Stimulated activated CD8-positive, alpha-beta memory T cell treated with anti-CD3 and anti-CD28 coated beads, Interleukin-4, amount 100 ng/mL, for 4 hours (primary cell): ENCODE measurements around the gene TNXB.
"Not testable (repeated sequence)": the region's sequence is repeated elsewhere in the genome, so short reads cannot be mapped to it uniquely, and the experiment has no call there.

Experiments
- DNase-seq, 2 donors: peaks; one replicate each; pipeline ENCODE4 v3.0.0-alpha.2; 2020; ENCODE audit warnings: low read depth in 2 of 2, low spot score in 1 of 2

TNXB gene

DNA sequence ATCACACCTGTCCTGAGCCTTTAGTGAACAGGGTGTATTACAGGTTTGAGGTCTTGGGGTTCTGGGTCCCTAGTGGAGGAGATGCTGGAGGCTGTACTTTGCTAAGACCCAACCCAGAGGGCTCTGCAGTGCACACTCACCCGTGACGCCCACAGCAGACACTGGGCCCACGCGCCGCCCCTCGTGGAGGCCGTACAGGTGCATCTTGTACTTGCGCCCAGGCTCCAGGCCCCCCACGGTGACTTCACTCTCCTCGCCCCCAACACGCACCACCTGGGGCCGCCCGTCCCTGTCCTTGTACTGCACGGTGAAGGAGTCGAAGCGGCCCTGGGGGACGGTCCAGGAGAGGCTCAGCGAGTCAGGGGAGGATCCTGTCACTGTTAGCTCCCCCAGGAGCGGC, 41.6 kb downstream of the TNXB start:
- not testable (repeated sequence) for DNase-seq

GRCh38 chr6:32064706-32065105, 44.4 kb downstream of the TNXB start:
- DNase-seq, result no peak

GRCh38 chr6:32060966-32061655, 48.0 kb downstream of the TNXB start:
- DNase-seq, result no peak

- DNase-seq, result no peak
These were observed 50.6 kb downstream of the TNXB start for GRCh38 chr6:32058511-32058963.

GRCh38 chr6:32057966-32058365, 51.2 kb downstream of the TNXB start:
- no peak for DNase-seq

DNA sequence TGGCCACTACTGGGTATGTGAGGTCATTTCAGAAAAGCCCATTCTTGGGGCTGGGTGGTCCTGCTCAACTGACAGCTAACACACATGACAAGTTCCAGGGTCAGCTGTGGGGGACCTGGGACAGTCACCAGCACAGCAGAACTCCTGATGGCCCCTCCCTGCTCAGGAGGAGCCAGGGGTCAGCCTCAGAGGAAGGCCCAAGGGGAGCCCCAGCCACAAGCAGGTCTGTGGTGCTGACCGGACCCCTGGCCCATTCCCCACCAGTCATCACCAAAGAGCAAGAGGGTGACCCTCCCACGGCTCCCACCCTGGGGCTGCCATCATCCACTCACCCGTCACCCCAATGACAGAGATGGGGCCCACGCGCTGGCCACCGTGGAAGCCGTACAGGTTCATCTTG, 52.9 kb downstream of the TNXB start:
- no peak for DNase-seq

DNA sequence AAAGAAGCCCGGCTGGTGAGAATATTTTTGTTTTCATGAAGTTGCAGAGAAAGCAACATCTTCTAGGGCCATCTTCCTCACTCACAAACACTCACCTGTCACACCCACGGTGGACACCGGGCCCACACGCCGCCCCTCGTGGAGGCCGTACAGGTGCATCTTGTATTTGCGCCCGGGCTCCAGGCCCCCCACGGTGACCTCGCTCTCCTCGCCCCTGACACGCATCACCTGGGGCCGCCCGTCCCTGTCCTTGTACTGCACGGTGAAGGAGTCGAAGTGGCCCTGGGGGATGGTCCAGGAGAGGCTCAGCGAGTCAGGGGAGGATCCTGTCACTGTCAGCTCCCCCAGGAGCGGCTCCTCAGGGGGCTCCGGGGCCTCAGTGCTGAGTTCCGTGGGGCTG, 53.4 kb downstream of the TNXB start:
- not testable (repeated sequence) for DNase-seq

- not testable (repeated sequence) for DNase-seq
These were observed 55.8 kb downstream of the TNXB start for GRCh38 chr6:32053314-32053713.

- DNase-seq, result not testable (repeated sequence)
These were observed 56.5 kb downstream of the TNXB start for GRCh38 chr6:32052626-32053025.

DNA sequence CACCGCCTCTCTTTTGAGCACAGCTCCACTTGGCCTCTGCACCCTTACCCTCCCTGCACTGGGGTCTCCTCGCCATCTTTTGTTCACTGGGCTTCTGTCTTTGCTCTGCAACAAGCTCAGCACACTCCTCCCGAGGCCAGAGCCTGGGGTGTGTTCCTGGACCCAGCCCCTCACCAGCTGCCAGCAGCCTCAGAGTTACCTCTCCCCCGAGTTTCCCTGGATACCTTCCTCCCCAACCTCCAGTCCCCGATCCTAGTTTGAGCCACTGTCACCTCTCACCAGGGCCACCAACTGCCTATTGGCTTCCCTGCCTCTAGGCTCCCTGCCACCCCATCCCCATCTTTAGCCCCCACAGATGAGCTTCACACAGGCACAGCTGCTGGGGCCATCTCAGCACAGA, 58.6 kb downstream of the TNXB start:
- no peak for DNase-seq

DNA sequence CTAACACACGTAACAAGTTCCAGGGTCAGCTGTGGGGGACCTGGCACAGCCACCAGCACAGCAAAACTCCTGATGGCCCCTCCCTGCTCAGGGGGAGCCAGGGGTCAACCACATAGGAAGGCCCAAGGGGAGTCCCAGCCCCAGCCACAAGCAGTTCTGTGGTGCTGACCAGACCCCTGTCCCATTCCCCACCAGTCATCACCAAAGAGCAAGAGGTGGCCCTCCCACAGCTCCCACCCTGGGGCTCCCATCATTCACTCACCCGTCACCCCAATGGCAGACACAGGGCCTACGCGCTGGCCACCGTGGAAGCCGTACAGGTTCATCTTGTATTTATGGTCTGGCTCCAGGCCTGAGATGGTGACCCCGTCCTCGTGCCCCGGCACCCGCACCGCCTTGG, 59.4 kb downstream of the TNXB start:
- not testable (repeated sequence) for DNase-seq

GRCh38 chr6:32049149-32049548, 60.0 kb downstream of the TNXB start:
- not testable (repeated sequence) for DNase-seq

DNA sequence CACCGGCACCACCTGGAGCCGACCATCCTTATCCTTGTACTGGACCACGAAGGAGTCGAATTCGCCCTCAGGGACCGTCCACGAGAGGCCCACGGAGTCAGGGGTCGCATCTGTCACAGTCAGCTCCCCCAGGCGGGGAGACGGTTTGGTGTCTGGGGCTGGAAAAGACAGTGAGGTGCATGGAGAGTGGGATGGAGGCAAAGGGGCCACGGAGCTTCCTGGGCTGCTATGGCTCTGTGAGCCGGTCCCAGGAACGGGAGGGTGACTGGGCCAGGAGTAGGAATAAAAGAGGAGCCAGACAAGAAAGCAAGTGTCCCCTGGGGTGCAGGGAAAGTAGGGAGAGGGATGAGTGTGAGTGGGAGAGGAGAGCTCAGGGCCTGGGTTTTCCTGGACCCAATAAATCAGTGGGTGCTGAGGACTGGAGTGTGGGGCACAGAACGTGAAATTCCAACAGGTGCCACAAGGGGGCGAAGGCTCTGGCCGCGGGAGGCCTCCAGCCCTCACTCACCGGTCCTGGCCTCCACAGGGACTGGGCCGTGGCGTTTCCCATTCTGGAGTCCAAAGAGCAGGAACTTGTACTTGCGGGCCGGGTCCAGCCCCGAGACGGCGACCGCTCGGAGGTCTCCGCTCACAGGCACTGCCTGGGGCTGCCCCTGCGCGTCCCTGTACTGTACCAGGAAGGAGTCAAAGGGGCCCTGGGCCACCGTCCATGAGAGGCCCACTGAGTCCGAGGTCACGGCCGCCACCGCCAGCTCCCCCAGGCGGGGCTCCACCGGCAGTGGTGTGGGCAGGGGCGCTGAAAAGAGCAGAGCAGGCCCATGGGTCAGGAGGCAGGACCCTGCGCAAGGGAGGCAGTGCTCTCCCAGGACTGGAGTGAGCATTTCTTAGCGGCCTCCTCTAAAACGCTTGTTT, 61.0 kb downstream of the TNXB start:
- DNase-seq, result peak; percentile 29 to 35

GRCh38 chr6:32047539-32047854, 61.6 kb downstream of the TNXB start:
- no peak for DNase-seq

GRCh38 chr6:32047084-32047478, 62.1 kb downstream of the TNXB start:
- DNase-seq, result no peak

- no peak for DNase-seq
These were observed 62.6 kb downstream of the TNXB start for GRCh38 chr6:32046450-32047083.

DNA sequence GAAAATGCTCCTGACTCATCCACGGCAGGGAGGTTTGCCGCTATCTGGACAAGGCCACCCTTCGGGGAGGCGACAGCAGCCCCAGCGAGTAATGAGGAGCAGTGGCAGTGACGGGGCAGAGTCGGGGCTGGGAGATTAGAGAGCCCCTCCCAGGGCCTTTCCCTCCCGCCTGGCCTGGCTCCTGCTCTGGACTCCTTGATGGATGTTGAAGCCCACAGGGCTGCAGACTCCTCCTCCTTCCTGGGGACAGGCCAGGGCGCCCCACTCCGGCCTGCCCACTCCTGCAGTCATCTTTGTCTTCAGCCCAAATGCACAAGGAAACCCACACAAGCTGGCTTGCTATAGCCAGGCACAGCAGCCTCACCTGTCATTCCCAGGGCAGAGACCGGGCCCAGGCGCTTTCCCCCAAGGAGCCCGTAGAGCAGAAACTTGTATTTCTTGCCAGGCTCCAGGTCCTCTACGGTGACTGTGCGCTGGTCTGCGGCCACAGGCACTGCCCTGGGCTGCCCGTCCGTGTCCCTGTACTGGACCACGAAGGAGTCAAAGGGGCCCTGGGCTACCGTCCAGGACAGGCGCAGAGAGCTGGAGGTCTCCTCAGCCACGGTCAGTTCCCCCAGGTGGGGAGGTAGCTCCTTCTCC, 63.2 kb downstream of the TNXB start:
- no peak for DNase-seq

- not testable (repeated sequence) for DNase-seq
These were observed 64.2 kb downstream of the TNXB start for GRCh38 chr6:32044916-32045315.

DNA sequence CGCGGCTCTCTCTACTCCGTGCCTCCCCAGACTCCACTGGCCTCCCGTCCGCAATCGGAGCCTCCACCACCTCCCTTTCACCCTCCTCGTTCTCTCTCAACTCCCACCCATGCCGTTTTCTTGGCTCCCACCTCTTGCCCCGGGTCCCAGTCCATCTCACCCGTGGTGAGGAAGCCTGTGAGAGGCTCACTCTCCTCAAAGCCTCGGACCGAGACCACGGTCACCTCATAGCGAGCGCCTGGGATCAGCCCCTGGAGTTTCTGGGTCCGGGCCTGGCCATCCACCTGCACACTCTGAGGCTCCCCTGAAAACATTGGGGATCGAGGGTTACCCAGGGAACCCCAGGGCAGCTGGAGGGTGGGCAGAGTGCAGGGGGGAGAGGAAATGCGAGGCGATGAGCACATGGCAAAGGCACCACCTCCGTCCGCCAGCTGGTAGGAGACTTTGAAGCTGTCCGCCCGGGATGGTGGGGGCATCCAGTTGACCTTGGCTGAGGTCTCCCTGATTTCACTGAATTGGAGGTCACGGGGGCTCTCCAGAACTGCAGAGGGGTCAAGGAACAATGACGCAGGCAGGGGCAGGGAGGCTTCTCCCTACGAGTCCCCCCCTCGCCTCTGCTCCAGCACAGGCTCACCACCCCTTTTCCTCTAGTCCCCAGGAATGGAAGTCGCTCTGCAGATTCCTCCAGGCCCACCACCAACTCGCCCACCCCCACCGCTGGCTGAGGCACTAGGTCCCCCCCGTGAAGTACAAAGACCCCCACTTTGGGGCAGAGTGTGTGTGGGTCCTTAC, 65.4 kb downstream of the TNXB start:
- DNase-seq, result not testable (repeated sequence)

DNA sequence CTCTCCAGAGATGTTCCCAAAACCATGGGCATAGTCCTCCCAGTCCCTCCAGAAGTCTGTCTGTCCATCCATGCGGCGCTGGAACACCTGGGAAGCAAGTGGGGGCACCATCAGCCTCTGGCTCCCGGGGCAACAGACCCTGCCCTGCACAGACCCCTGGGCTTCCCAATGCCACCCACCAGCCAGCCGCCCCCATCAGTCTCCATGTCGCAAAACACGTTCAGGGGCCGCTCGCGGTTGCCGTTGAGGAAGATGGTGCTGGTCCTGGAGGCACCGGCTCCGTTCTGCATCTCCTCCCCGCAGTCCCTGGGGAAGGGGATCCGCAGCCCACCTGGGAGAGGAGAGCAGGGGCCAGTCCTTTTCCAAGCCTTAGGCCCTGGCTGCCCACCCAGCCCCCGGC, 66.9 kb downstream of the TNXB start:
- DNase-seq, result not testable (repeated sequence)

DNA sequence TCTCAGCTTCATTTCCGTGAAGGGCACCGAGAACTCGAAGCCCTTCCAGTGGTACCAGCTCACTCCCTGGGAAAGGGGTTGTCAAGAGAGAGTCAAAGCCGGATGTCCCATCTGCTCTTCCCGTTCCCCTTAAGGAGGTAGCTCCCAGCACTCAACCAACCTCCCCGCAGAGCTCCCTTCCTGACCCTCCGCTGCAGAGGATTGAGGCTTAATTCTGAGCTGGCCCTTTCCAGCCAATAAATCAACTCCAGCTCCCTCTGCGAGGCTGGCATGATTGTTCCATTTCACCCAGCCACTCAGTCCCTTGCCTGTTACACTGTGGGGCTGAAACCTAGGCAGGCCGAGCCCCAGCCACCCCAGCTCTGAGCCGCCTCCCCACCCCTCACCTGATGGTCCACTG, 67.8 kb downstream of the TNXB start:
- not testable (repeated sequence) for DNase-seq
